ENCODE results near the gene RNASE8. TPM values are rescaled to one million over a fixed set of nuclear protein-coding genes. Genes with fewer than 3 reads are reported as not detected.
A peak's percentile ranks its signal among the peaks of the same experiment; 100 is the strongest.
"Not testable (repeated sequence)": the region's sequence is repeated elsewhere in the genome, so short reads cannot be mapped to it uniquely, and the experiment has no call there.

The RNASE8 gene
- total RNA-seq, 1 experiment from 2014 or later, result not detected

DNA sequence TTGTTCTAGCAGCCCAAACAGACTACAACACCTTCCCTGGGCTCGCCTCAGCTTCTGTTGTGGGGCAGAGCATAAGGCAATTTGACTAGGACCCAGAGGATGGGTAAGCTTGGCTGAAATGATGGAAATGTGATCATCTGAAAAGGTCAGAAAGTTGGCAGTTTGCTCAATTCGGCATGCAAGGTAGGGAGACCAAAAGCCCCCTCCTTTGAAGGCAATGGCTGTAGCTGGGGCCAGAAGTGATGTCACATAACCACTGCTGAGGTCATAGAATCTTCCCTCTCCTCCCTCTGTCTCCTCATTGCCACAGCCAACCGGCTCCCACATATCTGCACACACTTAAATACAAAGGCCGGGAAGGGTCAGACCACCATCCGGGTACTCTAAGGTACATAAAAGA, 27.7 kb upstream of the RNASE8 start, which contains the start of gene TPPP2:
TSS of gene TPPP2 (plus strand) at position 301 of the 400 bp plus-strand sequence. CDS start 365 bp downstream, outside the sequence.
- no peak for DNase-seq (ENCODE audit: low read depth)

DNA sequence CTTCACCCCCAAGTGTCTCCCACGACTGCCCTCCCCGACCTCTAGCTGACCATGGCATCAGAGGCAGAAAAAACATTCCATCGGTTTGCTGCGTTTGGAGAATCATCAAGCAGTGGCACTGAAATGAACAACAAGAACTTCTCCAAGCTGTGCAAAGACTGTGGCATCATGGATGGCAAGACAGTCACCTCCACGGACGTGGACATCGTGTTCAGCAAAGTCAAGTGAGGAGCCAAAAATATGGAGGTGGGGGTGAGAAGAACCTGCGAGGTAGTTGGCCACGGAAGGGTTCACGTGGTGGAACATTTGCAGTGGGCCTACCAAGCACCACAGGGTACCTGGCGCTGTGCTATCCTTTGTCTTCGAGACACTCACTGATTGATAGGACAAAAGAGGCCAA, 27.1 kb upstream of the RNASE8 start:
- DNase-seq (ENCODE audit: low read depth), result no peak

DNA sequence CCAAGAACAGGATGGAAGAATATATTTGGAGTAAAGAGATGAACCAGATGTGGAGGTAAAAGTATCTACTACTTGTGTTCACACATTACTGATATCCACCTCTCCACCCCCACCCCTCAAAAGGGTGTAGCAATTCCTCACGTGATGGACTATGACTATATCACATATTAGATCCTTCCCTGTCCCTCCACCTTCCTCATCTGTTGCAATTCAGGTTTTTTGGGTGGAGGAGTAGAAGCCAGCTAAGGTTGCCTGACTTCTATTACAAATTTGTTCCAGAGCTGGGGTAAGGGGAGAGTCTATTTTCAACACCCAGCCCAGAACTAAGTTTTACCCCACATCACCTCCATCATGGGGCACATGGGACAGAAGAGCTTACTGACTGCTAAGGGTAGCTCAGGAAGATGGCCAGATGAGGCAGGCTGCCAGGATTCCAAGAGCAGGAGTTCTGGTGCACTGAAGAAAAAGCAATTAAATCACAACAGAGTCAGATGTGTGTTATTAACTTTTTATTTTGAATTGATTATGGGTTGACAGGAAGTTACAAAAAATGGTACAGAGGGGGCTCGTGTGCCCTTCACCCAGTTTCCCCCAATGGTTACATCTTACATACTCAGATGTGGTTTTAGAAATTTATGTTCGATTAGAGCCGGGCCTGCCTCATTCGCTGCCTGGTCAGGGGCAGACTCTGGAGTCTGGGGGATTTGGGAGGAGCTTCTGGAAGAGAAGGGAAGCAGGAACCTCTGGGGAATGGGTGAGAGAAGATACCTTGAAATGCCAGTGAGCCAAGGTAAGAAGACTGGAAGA, 25.1 kb upstream of the RNASE8 start:
- no peak for DNase-seq (ENCODE audit: low read depth)

DNA sequence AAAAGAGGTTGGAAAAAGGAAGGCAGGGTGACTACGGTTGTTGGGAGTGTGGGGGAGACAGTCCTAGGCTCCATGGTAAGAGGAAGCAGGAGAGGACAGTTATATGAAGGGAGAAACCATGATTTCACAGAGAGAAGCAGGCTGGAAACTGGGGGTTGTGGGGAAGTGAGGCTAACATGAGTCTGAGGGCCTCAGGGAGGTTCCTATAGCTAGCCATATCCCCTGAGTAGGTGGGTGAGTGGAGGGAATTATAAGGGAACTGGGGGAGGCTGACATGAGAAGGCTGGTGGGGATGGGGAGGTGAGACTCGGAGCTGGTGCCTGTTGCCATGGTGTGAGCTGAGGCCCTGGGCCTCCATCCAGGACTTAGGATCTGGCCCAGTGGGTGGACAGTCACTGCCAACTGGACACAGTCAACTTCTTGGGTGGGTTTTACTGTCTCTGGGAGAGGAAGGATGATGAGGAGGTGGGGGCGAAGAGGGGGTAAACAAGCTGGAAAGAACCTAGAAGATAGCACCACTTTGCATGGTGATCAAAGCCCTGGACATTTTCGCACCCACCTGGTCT, 24.4 kb upstream of the RNASE8 start:
- no peak for DNase-seq (ENCODE audit: low read depth)

DNA sequence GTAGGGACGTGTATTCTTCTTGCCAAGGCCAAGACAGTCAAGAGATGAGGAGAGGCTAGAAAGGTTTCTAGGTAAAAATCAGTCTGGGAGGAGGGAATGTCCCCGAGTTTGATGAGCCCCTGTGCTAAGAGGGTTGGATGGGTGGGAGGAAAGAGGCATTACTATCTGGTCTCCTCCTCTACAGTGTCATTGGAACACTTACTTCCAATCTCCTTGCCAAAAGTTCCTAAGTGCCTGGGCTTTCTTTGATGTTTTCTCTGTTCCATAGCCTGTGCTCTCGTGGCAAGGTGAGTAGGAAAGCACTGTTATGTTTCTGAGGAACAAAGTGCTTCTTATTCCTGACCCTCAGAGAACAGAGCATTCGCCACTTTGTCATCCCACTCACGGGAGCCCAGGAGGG, 22.9 kb upstream of the RNASE8 start, which contains the start of gene RNASE13:
TSS of gene RNASE13 (minus strand) at position 101 of the 400 bp plus-strand sequence. CDS start 519 bp downstream, outside the sequence.
- DNase-seq (ENCODE audit: low read depth), result no peak

DNA sequence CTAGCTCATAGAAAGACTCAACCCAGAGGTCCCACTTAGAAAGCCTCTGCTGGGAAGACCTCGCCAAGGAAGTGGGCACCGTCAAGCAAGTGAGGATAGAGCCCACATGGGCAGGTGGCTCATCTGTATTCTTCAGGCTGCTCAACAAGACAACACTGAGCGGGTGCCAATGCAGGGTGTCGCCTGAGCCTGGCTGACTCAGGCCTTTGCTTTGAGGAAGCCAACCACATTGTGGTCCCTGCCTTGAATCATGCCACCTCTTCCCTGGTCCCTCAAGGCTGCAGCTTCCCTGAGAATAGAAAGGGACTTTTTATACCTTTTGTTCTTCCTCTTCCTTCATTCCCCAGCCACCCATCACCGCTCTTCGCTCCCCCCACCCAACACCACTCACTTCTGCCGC, 20.9 kb upstream of the RNASE8 start:
- DNase-seq (ENCODE audit: low read depth), result peak; percentile 25

DNA sequence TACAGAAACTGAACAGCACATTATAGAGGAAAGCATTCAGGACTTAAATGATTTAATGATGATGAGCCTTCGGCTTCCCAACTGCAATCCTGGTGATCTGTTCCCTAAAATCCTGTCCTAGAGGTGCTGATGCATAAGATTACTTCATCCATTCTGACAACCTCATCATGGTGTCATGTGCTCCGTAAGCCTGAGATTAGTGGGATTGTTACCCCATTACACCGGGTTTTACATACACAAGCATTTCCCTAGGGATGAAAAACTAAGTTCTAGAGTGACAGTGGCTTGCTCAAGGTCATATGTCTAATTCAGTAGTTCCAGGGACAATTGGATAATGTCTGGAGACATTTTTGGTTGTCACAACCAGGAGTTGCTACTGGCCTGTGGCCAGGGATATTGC, 20.5 kb upstream of the RNASE8 start:
- no peak for DNase-seq (ENCODE audit: low read depth)

DNA sequence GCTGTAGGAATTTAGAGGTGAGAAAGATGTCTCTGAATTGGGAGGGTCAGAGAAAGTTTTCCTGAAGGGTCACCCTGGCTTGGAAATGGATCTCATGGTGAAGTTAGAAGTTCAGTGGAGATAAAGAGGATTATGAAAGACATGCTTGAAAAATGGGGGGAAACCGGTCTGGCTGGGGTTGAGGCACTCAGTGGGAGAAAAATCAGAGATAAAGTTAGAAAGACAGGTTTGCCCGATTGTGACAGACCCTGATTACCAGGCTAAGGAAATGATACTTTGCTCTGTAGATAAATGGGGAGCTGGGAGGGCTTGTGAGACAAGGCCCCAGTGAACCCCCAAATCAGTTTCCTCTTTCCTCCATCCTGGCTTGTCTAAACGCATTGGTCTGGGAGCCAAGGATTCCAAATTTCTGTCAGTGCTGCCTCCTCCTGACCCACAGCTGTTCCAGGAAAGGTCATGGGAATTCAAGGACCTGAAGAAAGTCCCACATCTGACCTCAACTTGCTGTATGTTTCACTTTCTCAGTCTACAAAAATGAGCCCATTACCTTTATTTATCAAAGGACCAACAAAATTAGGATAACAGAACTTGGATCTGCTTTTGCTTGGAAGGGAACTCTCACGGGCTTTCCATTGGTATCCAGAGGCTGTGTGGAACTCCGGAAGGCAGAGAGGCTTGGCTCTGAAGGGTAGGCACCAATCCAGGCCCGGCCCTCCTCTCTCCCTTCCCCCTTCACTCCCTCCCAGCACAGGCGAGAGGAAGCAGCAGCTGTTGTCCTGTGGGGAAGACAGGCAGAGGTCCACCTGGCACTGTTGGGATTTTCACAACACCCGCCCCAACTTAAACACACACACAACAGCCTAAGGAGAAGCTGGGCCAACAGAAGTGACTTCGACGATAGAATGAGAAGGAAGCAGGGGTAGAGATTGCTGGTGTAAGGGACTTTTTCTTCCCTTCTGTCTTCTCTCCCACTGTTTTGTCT, 18.9 kb upstream of the RNASE8 start:
- DNase-seq (ENCODE audit: low read depth), result no peak

DNA sequence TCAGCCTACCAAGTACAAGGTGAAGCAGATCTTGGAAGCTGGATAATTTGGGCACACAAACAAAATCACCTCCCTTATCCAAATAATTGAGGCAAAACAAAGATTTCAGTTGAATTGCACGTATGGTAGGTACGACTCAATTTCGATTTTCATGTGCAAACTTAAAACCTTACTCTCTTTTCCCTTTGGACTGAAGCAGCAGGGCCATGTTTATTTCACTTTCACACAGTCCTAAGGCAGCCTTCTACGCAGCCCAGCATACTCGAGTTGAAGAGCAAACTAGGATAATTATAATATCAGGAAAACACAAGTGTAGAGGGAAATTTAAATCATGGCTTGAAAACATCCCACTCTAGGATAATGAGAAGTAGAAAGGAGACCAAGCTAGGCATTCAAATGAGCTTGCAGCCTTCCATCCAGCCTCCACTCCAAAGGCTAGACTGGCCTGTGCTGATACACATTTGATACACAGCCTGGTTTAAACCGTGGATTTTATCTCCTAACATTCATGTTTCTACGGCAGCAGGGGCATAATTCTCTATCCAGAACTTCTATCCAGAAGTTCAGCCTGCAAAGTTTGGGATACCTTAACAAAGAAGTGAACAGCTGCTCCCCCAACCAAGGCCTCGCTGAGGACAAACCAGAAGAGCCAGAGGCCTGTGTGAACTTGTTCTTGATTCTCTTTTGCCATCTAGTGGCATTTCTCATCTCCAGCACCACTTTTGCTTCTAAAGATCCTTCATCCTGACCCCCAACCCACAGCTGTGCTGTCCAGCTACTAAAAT, 17.8 kb upstream of the RNASE8 start:
- DNase-seq (ENCODE audit: low read depth), result peak; percentile 52

DNA sequence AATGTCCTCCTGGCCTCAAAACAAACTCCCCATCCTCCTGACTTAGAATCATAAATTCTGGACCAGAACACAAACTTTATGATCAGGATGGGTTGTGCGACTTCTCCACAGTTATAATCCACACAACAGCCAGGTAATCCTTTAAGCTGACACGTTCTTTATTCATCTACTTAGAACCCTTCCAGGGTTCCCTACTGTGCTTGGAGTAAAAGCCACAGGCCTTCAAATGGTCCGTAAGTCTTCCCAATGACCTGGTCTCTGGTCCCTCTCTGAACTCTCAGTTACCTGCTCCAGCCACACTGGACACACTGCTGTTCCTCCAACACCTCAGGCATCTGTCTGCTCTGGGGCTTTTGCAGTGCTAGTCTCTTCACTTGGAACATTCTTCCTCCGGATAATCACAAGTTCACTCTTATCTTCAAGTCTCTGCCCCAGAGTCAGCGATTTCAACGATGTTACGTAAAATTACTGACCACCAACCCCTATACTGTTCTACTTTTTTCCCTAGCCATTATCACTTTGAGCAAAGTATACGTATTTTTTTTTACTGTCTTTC, 17.2 kb upstream of the RNASE8 start:
- DNase-seq (ENCODE audit: low read depth), result no peak

DNA sequence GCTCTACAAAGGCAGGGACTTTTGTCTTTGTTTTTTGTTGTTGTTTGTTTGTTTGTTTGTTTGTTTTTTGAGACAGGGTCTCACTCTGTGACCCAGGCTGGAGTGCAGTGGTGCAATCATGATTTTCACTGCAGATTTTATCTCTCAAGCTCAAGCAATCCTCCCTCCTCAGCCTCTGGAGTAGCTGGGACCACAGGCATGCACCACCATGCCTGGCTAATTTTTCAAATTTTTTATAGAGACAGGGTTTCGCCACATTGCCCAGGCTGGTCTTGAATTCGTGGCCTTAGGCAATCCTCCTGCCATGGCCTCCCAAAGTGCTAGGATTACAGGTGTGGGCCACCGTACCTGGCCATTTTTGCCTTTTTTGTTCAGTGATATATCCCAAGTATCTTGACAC, 16.7 kb upstream of the RNASE8 start:
- not testable (repeated sequence) for DNase-seq (ENCODE audit: low read depth)

DNA sequence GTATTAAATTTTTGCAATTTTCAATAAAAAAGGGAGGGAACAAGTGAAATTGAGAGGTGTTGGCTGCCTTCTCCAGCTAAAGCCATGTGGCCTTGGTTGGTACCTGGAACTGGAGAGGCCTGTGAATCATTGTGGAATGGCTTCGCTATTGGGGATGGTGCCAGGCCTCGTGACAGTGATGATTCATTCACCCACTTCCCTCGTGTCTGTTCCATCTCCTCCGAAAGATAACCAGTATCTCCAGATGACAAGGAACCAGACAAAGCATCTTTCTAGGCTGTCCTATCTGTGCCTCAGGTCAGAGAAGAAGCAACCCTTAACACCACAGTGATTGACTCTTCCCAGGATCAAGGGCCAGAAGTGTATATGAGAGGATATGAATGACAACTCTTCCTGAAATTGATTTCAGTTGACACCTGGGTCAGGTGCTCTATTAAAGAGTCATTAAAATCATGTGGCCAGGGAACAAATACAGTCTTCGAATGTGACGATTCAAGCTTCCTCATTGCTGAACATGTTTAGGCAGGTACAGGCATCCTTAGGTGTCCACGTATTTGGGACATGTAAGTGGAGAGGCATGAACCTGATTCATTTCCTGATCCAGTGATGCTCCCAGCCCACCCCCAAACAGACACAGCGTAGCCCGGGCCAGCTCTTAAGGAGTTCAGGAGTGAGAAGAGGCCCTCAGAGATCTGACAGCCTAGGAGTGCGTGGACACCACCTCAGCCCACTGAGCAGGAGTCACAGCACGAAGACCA, 15.8 kb upstream of the RNASE8 start, which contains the start of gene RNASE7:
TSS of gene RNASE7 (plus strand) at position 687 of the 758 bp plus-strand sequence. CDS start 631 bp downstream, outside the sequence.
- peak; percentile 60 for DNase-seq (ENCODE audit: low read depth)

DNA sequence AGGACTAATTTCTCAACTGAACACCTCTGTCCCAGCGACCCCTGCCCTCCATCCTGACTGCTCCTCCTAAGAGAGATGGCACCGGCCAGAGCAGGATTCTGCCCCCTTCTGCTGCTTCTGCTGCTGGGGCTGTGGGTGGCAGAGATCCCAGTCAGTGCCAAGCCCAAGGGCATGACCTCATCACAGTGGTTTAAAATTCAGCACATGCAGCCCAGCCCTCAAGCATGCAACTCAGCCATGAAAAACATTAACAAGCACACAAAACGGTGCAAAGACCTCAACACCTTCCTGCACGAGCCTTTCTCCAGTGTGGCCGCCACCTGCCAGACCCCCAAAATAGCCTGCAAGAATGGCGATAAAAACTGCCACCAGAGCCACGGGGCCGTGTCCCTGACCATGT, 14.7 kb upstream of the RNASE8 start:
- peak; percentile 25 for DNase-seq (ENCODE audit: low read depth)

DNA sequence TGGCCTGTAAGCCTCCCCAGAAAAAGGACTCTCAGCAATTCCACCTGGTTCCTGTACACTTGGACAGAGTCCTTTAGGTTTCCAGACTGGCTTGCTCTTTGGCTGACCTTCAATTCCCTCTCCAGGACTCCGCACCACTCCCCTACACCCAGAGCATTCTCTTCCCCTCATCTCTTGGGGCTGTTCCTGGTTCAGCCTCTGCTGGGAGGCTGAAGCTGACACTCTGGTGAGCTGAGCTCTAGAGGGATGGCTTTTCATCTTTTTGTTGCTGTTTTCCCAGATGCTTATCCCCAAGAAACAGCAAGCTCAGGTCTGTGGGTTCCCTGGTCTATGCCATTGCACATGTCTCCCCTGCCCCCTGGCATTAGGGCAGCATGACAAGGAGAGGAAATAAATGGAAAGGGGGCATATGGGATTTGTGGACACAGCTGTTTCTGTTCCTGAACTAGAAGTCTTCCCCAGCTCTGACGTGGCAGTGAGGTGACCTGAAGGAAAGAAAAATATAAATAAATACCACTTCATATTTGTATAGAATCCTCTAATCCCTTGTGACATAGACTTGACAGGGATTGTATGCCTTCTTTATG, 14.1 kb upstream of the RNASE8 start:
- no peak for DNase-seq (ENCODE audit: low read depth)

DNA sequence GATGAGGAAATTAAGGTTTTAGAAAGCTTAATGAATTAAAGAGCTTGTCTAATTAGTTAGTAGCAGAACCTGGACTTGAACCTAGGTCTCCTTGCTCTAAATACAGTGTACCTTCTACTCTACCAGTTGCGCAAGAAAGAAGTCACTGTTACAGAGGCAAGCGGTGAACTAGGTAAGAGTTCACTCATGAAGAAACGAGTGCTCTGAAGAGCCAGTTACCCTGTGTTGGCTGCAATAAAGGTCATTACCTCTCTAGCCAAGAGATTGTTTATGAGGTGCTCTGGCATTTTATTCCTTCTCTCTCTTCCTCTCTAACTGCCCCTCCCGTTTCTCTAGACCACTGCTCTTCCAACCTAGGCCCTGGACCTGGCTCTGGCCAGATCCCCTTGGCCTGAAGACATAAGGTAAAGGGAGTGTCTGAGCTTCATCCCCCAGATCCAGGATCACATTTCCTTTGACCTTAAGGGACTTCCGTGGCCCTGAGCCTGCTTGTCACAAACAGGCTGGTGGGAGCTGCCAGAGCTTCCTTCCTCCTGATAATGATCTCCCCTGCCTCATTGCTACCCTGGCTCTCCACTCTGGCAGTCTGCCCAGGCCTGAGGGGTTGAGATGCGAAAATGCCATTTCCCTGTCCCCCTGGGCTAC, 13.5 kb upstream of the RNASE8 start:
- peak; percentile 28 for DNase-seq (ENCODE audit: low read depth)

DNA sequence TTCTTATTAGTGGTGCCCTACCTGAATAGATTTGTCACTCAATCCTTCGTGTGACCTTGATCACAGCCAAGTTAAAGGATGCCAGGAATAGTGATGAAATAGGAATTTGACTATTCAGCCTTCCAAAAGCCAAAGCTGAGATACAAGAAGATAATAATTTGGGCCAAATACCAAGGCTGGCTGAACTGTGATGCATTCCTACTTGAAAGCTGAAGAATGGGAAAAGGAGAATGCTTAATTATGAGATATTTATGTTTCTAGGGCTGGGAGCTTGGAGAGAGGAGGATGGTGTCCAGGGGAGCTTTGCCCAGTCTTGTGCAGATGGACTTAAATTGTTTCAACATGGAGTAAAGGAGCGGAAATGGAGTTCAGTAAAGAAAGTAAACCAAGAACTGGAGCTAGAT, 10.2 kb upstream of the RNASE8 start:
- no peak for DNase-seq (ENCODE audit: low read depth)

DNA sequence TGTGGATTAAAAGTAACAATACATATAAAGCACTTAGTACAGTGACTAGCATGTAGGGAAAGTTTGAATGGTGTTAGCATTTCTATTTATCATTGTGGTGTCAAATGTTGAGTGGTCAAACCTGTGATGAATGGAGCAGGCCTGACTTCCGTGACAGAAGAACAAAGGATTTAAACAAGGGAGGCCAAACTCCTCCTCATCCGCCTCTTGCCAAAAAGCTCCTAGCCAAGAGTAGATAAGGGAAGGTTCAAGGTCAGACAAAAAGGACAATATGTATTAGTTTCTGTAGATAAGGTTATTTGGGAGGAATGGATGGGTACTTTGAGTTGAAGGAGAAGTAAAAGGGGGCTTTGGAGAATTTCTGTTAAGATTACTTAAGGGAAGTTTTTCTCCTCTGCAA, 9.0 kb upstream of the RNASE8 start:
- no peak for DNase-seq (ENCODE audit: low read depth)

DNA sequence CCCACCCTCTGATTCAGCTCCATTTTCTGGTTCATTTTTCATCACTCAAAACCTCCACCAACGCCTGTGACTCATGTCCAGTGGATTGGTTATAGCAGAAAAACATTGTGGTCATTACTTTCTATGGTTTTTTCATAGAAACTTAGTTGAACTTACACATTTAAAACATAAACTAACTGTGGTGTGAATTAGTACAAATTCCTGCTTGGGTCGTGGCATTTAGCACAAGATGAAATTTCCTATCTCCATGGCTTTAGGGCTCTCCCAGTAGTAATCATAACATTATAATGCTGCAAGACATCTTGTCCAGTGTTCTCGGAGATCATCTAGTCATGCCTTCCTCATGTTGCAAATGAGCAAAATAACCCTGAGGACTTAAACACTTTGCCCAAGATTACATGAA, 8.3 kb upstream of the RNASE8 start:
- peak; percentile 32 for DNase-seq (ENCODE audit: low read depth)

DNA sequence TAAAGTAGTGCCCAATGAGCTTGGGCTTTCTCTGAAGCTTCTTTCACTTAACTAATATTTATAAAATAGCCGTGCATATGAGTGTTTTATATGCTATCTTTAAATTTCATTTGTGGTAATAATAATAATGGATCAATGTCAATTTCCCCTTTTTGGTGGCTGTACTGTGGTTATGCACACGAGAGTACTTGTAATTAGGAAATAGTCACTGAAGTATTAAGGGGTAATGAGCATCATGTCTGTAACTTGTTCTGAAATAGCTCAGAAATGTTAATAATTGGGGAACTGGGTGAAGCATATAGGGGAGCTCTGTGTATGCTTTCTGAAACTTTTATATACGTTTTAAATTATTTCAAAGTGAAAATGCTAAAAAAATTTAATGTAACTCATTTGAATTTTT, 7.0 kb upstream of the RNASE8 start:
- DNase-seq (ENCODE audit: low read depth), result no peak

Data from M059J (cell line).